Fibroblast of lung (primary cell): ENCODE measurements around the gene CALHM5.

Experiments used
- EZH2 ChIP-seq: IDR thresholded peaks from 2 replicates; pipeline ENCODE4 v1.5.1; 2012; ENCODE audit warnings: low read length, control low read depth, mild to moderate bottlenecking; ENCODE audit errors: missing control alignments
- TF ChIP-seq, protein P1 (sequence below), 2 donors: IDR thresholded peaks in 1 of 2; conservative IDR thresholded peaks in 1 of 2; 1 replicate in 1 of 2; 2 replicates in 1 of 2; pipeline ENCODE4 v1.5.1; 2011 to 2012; ENCODE audit warnings: low read length in 2 of 2, control low read depth in 1 of 2, inconsistent platforms in 1 of 2, low read depth in 1 of 2, mild to moderate bottlenecking in 1 of 2

DNA sequence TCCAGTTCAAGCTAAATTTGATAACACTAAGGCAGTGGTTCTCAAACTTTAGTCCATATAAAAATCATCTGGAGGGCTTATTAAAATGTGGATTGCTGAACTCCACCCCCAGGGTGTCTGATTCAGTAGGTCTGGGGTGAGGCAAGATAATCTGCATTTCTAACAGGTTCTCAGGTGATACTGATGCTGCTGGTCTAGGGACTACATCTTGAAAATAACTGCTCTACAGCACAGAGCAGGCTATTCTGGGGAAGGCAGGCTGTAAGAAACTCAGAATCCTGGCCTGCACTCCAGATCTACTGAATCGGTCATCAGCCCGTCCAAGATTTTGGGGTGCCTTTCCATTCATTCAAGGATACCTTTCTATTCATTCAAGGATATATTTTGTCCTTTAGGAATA is 11.5 kb downstream of the CALHM5 start:
- TF ChIP-seq, protein P1, sequence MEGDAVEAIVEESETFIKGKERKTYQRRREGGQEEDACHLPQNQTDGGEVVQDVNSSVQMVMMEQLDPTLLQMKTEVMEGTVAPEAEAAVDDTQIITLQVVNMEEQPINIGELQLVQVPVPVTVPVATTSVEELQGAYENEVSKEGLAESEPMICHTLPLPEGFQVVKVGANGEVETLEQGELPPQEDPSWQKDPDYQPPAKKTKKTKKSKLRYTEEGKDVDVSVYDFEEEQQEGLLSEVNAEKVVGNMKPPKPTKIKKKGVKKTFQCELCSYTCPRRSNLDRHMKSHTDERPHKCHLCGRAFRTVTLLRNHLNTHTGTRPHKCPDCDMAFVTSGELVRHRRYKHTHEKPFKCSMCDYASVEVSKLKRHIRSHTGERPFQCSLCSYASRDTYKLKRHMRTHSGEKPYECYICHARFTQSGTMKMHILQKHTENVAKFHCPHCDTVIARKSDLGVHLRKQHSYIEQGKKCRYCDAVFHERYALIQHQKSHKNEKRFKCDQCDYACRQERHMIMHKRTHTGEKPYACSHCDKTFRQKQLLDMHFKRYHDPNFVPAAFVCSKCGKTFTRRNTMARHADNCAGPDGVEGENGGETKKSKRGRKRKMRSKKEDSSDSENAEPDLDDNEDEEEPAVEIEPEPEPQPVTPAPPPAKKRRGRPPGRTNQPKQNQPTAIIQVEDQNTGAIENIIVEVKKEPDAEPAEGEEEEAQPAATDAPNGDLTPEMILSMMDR (conservative IDR thresholded peaks at IDR 0.05 in 1 of 2, IDR thresholded peaks at IDR 0.05 in 1 of 2; ENCODE audit: low read depth in 1 of 2, low read length in 2 of 2) = no peak
- TF ChIP-seq EZH2 = no peak
